Sigmoid colon (tissue), 4 donors: ENCODE measurements around the gene ARHGAP22.

Experiments
- CTCF ChIP-seq, 4 experiments: fragments of 450-650 bp in 3 of 4; fragments of 200-600 bp in 1 of 4; IDR thresholded peaks; one replicate each; pipeline ENCODE4 v1.5.1; 2016 to 2019; ENCODE audit warnings: antibody characterized with exemption in 4 of 4, mild to moderate bottlenecking in 3 of 4, moderate library complexity in 2 of 4
- EP300 ChIP-seq, 4 donors: sonication (generic); formaldehyde crosslinking; IDR thresholded peaks; one replicate each; pipeline ENCODE4 v1.6.1; 2017; ENCODE audit warnings: antibody characterized with exemption in 4 of 4
- POLR2A ChIP-seq, 2 donors: fragments of 450-650 bp; IDR thresholded peaks; one replicate each; pipeline ENCODE4 v1.6.1; 2016; ENCODE audit warnings: antibody characterized with exemption in 2 of 2, mild to moderate bottlenecking in 2 of 2, moderate library complexity in 2 of 2
- POLR2AphosphoS5 ChIP-seq, 4 donors: sonication (generic); formaldehyde crosslinking; IDR thresholded peaks; one replicate each; pipeline ENCODE4 v1.6.1; 2017; ENCODE audit warnings: antibody characterized with exemption in 4 of 4

- TF ChIP-seq CTCF (IDR thresholded peaks at IDR 0.05) = no peak
- no peak for TF ChIP-seq POLR2AphosphoS5 (IDR thresholded peaks at IDR 0.05)
- no peak for TF ChIP-seq POLR2A (IDR thresholded peaks at IDR 0.05)
- TF ChIP-seq EP300 (IDR thresholded peaks at IDR 0.05) = no peak
These were observed 24.6 kb downstream of the ARHGAP22 start for GRCh38 chr10:48580236-48580635.
